ENCODE data around the gene PPP1R9A.

The PPP1R9A gene

GRCh38 chr7:95097291-95097690 lies 189.9 kb downstream of the PPP1R9A start:
- CTCF ChIA-PET: no interaction called here
- POLR2A ChIA-PET: no interaction called here
- TF ChIP-seq BHLHE40 (IDR thresholded peaks at IDR 0.05; ENCODE audit: borderline replicate concordance) (no peak), HDGF (IDR thresholded peaks at IDR 0.05; ENCODE audit: borderline replicate concordance) (no peak), ARNT (IDR thresholded peaks at IDR 0.05) (no peak), FOXA1 (IDR thresholded peaks at IDR 0.05) (no peak), SUZ12 (IDR thresholded peaks at IDR 0.05) (no peak), PKNOX1 (IDR thresholded peaks at IDR 0.05) (no peak), SP1 (IDR thresholded peaks at IDR 0.05) (no peak), ZNF384 (IDR thresholded peaks at IDR 0.05) (no peak), CTBP1 (IDR thresholded peaks at IDR 0.05; ENCODE audit: borderline replicate concordance) (no peak), FOXK2 (IDR thresholded peaks at IDR 0.05) (no peak), TARDBP (IDR thresholded peaks at IDR 0.05) (no peak), LEF1 (IDR thresholded peaks at IDR 0.05; ENCODE audit: borderline replicate concordance) (no peak), L3MBTL2 (conservative IDR thresholded peaks at IDR 0.05) (no peak), ELF4 (IDR thresholded peaks at IDR 0.05) (no peak), NFRKB (IDR thresholded peaks at IDR 0.05) (no peak), FOXM1 (IDR thresholded peaks at IDR 0.05; ENCODE audit: borderline replicate concordance) (no peak)
- DNase-seq (ENCODE audit: extremely low spot score): no peak

DNA sequence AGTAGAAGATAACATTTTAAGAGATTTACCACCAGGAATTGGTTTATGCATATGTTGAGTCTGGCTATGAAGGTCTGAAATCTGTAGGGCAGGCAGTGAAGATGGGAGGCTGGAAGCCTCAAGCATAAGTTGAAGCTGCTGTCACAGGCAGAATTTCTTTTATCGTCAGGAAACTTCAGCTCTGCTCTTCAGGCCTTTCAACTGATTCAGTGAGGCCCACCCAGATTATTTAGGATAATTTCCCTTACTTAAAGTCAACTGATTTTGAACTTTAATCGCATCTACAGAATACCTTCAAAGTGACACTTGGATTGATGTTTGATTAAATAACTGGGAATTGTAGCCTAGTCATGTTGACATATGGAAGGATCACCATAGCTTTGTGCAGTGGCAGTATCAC lies 190.5 kb downstream of the PPP1R9A start:
- no peak for DNase-seq (ENCODE audit: extremely low spot score)
- TF ChIP-seq NFRKB (IDR thresholded peaks at IDR 0.05): no peak
- no peak for TF ChIP-seq SP1 (IDR thresholded peaks at IDR 0.05)
- no peak for TF ChIP-seq FOXA1 (IDR thresholded peaks at IDR 0.05)
- no peak for TF ChIP-seq ELF4 (IDR thresholded peaks at IDR 0.05)
- TF ChIP-seq PKNOX1 (IDR thresholded peaks at IDR 0.05): no peak
- ChIA-PET POLR2A (no interaction called here), CTCF (no interaction called here)

GRCh38 chr7:95099106-95099505 lies 191.7 kb downstream of the PPP1R9A start:
- no peak for DNase-seq (ENCODE audit: extremely low spot score)
- ChIA-PET CTCF (no interaction called here), POLR2A (no interaction called here)
- no peak for TF ChIP-seq NFRKB (IDR thresholded peaks at IDR 0.05)
- TF ChIP-seq CTBP1 (IDR thresholded peaks at IDR 0.05; ENCODE audit: borderline replicate concordance): no peak

- no peak for TF ChIP-seq TARDBP (IDR thresholded peaks at IDR 0.05)
- no peak for DNase-seq (ENCODE audit: extremely low spot score)
- CTCF ChIA-PET: interaction anchor here (0.6 to 0.8 kb wide), 2 partner anchors 17 to 1393 kb away, joined by 3 to 5 read pairs; no protein-coding TSS in a partner anchor
- POLR2A ChIA-PET: no interaction called here
Measured at GRCh38 chr7:95101422-95101821, 194.0 kb downstream of the PPP1R9A start.

DNA sequence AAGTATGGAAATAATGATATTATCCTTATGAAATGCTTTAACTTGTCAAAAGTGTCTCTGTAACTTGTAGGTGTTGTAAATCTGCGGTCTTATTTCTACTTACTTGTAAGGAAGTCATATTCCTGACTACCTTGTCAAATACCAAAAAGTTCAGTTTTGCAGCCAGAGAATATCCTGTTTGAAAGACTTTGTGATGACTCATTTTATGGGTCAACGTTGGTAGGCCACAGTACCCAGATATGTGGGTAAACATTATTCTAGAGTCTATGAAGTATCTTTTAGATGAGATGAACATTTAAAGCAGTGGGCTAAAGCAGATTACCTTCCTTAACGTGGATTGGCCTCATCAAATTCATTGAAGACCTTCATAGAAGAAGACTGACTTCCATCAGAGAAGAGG lies 195.3 kb downstream of the PPP1R9A start:
- POLR2A ChIA-PET: no interaction called here
- TF ChIP-seq PKNOX1 (IDR thresholded peaks at IDR 0.05): no peak
- no peak for DNase-seq (ENCODE audit: extremely low spot score)
- CTCF ChIA-PET: no interaction called here

- ChIA-PET CTCF (interaction anchor here (0.6 kb wide), 2 partner anchors 65 to 888 kb away, joined by 3 read pairs; no protein-coding TSS in a partner anchor), POLR2A (no interaction called here)
- TF ChIP-seq L3MBTL2 (conservative IDR thresholded peaks at IDR 0.05) (no peak), FOXK2 (IDR thresholded peaks at IDR 0.05) (no peak), SUZ12 (IDR thresholded peaks at IDR 0.05) (no peak), PKNOX1 (IDR thresholded peaks at IDR 0.05) (no peak), ELF4 (IDR thresholded peaks at IDR 0.05) (no peak), HDGF (IDR thresholded peaks at IDR 0.05; ENCODE audit: borderline replicate concordance) (no peak), ZNF384 (IDR thresholded peaks at IDR 0.05) (no peak), LEF1 (IDR thresholded peaks at IDR 0.05; ENCODE audit: borderline replicate concordance) (no peak), FOXA1 (IDR thresholded peaks at IDR 0.05) (no peak), SP1 (IDR thresholded peaks at IDR 0.05) (no peak), NFRKB (IDR thresholded peaks at IDR 0.05) (no peak), FOXM1 (IDR thresholded peaks at IDR 0.05; ENCODE audit: borderline replicate concordance) (no peak), ARNT (IDR thresholded peaks at IDR 0.05) (no peak), CTBP1 (IDR thresholded peaks at IDR 0.05; ENCODE audit: borderline replicate concordance) (no peak), TARDBP (IDR thresholded peaks at IDR 0.05) (no peak), BHLHE40 (IDR thresholded peaks at IDR 0.05; ENCODE audit: borderline replicate concordance) (no peak)
- DNase-seq (ENCODE audit: extremely low spot score): no peak
Measured at GRCh38 chr7:95104739-95105138, 197.3 kb downstream of the PPP1R9A start.

DNA sequence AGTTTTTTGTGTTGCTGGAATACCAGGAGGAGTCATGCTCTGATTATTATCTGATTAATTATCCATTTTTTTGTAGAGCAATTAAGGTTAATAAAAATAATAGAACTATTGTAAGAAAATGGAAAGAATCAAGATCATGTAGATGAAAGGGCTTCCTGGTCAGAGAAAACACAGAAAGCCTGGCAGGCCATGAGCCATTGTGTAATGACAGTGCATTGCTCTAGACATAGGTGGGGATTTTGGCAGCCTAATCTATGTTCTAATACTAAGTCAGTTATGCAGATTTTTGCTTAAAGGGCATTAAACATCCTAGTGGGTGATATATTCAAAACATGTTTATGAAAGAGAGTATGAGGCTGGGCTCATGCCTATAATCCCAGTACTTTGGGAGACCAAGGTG lies 198.2 kb downstream of the PPP1R9A start:
- no peak for TF ChIP-seq ZNF384 (IDR thresholded peaks at IDR 0.05)
- no peak for TF ChIP-seq PKNOX1 (IDR thresholded peaks at IDR 0.05)
- no peak for TF ChIP-seq TARDBP (IDR thresholded peaks at IDR 0.05)
- TF ChIP-seq NFRKB (IDR thresholded peaks at IDR 0.05): no peak
- TF ChIP-seq FOXA1 (IDR thresholded peaks at IDR 0.05): no peak
- TF ChIP-seq LEF1 (IDR thresholded peaks at IDR 0.05; ENCODE audit: borderline replicate concordance): no peak
- TF ChIP-seq ARNT (IDR thresholded peaks at IDR 0.05): no peak
- TF ChIP-seq BHLHE40 (IDR thresholded peaks at IDR 0.05; ENCODE audit: borderline replicate concordance): no peak
- no peak for TF ChIP-seq FOXM1 (IDR thresholded peaks at IDR 0.05; ENCODE audit: borderline replicate concordance)
- TF ChIP-seq ELF4 (IDR thresholded peaks at IDR 0.05): no peak
- TF ChIP-seq FOXK2 (IDR thresholded peaks at IDR 0.05): no peak
- TF ChIP-seq SP1 (IDR thresholded peaks at IDR 0.05): no peak
- no peak for TF ChIP-seq CTBP1 (IDR thresholded peaks at IDR 0.05; ENCODE audit: borderline replicate concordance)
- TF ChIP-seq L3MBTL2 (conservative IDR thresholded peaks at IDR 0.05): no peak
- no peak for TF ChIP-seq HDGF (IDR thresholded peaks at IDR 0.05; ENCODE audit: borderline replicate concordance)
- TF ChIP-seq SUZ12 (IDR thresholded peaks at IDR 0.05): no peak
- CTCF ChIA-PET: no interaction called here
- POLR2A ChIA-PET: no interaction called here
- no peak for DNase-seq (ENCODE audit: extremely low spot score)

All from HEK293T (cell line).